RWPE1 (cell line): ENCODE data around the gene ADGRD1.

Experiments
- CTCF ChIA-PET: fragments of 350-600 bp; sonication (Branson Sonifier 250); formaldehyde crosslinking; extraction: SDS; loops from one replicate; lab custom pipeline; 2021; lab: Yijun Ruan, JAX
- POLR2A ChIA-PET: fragments of 400-600 bp; formaldehyde crosslinking; extraction: SDS; loops from one replicate; lab custom pipeline; 2020; ENCODE audit warnings: antibody characterized with exemption; ENCODE audit not compliant: low non-redundant PET; lab: Yijun Ruan, JAX
- DNase-seq: peaks from one replicate; pipeline ENCODE4 v3.0.0; 2012; ENCODE audit warnings: low spot score
- H3K27ac ChIP-seq: fragments of 450-650 bp; 2 replicates; pipeline ENCODE4 v1.5.1; 2017
- CTCF ChIP-seq: fragments of 450-650 bp; conservative IDR thresholded peaks from 2 replicates; pipeline ENCODE4 v1.5.1; 2017; ENCODE audit warnings: low read depth, mild to moderate bottlenecking

ADGRD1 gene

GRCh38 chr12:131038961-131039950, 85.5 kb downstream of the ADGRD1 start:
- no peak overlapping the region for H3K27ac ChIP-seq
- CTCF ChIA-PET: interaction anchor here (0.9 kb wide), 1 partner anchor 66 kb away, joined by 3 read pairs; no protein-coding TSS in a partner anchor
- no peak for TF ChIP-seq CTCF
- POLR2A ChIA-PET: no interaction called here
- no peak for DNase-seq

GRCh38 chr12:131040491-131040890, 86.8 kb downstream of the ADGRD1 start:
- no peak overlapping the region for H3K27ac ChIP-seq
- TF ChIP-seq CTCF: no peak
- CTCF ChIA-PET: no interaction called here
- POLR2A ChIA-PET: no interaction called here
- no peak for DNase-seq

GRCh38 chr12:131041216-131041967, 87.7 kb downstream of the ADGRD1 start:
- TF ChIP-seq CTCF: no peak
- no peak overlapping the region for H3K27ac ChIP-seq
- no peak for DNase-seq
- POLR2A ChIA-PET: no interaction called here
- CTCF ChIA-PET: no interaction called here

GRCh38 chr12:131041968-131042833, 88.5 kb downstream of the ADGRD1 start:
- no peak for DNase-seq
- H3K27ac ChIP-seq: no peak overlapping the region
- ChIA-PET CTCF (no interaction called here), POLR2A (no interaction called here)
- no peak for TF ChIP-seq CTCF

- H3K27ac ChIP-seq: no peak overlapping the region
- TF ChIP-seq CTCF: no peak
- ChIA-PET POLR2A (no interaction called here), CTCF (interaction anchor here (0.5 kb wide), 1 partner anchor 689 kb away, joined by 3 read pairs; no protein-coding TSS in a partner anchor)
- no peak for DNase-seq
These were observed 89.1 kb downstream of the ADGRD1 start for GRCh38 chr12:131042834-131043245.

- no peak for TF ChIP-seq CTCF
- no peak for DNase-seq
- no peak overlapping the region for H3K27ac ChIP-seq
- ChIA-PET CTCF (interaction anchor here (0.5 kb wide), 1 partner anchor 689 kb away, joined by 3 read pairs; no protein-coding TSS in a partner anchor), POLR2A (no interaction called here)
These were observed 89.7 kb downstream of the ADGRD1 start for GRCh38 chr12:131043401-131043871.
